IPS DF 4.7 (cell line): ENCODE measurements around the gene SEC14L6.
A peak's percentile ranks its signal among the peaks of the same experiment; 100 is the strongest.
"Not testable (repeated sequence)": the region's sequence is repeated elsewhere in the genome, so short reads cannot be mapped to it uniquely, and the experiment has no call there.

Experiments used
- DNase-seq: peaks from one replicate; pipeline ENCODE4 v3.0.0-alpha.2; 2013; ENCODE audit warnings: low spot score; ENCODE audit errors: extremely low read depth

Gene SEC14L6

DNA sequence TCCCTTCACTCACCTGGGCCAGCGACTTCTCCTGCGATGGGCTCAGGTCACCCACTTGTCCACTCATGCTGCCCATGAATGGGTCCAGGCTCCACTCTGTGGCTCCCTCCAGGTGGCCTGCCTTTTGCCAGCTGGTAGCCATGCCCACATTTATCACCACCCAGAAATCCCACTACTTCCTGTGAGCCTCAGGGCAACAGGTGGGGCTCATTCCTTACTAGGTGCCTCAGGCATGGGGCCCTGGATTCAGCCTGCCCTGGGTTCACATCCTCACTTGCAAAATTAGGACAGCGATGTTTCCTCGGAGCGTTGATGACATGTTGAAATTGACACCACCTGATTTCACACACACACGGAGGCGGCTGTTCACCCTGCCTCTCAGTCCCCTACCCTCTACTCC lies at the start of gene SEC14L6:
TSS of gene SEC14L6 (minus strand) at position 126 of the 400 bp plus-strand sequence. CDS start at position 67, 59 bp downstream.
- DNase-seq = no peak

DNA sequence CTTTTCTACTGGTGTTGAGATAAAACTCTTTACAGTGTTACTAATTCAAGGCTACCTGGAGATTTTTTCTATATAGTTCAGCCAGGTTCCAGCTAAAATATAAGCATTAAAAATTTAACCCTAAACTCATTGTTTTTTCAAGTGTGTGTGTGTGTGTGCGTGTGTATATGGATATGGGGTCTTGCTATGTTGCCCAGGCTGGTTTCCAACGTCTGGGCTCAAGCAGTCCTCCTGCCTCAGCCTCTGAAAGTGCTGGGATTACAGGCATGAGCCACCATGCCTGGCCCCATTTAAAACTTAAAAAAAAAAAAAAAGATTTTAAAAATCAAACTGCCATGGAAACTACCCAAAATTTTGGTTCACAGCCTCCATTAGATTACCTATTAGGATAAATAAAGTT lies 49.7 kb upstream of the SEC14L6 start:
- DNase-seq = no peak

DNA sequence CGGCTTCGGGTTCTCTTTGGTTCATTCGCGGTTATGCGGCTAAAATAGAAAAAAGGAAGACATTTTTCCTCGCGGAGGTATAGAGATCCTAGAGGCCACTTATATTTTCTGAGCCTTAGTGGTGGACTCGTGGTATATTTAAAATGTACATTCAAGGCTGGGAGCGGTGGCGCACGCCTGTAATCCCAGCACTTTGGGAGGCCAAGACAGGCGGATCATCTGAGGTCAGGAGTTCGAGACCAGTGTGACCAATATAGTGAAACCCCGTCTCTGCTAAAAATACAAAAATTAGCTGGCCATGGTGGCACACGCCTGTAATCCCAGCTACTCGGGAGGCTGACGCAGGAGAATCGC lies 45.8 kb upstream of the SEC14L6 start:
- DNase-seq = not testable (repeated sequence)

DNA sequence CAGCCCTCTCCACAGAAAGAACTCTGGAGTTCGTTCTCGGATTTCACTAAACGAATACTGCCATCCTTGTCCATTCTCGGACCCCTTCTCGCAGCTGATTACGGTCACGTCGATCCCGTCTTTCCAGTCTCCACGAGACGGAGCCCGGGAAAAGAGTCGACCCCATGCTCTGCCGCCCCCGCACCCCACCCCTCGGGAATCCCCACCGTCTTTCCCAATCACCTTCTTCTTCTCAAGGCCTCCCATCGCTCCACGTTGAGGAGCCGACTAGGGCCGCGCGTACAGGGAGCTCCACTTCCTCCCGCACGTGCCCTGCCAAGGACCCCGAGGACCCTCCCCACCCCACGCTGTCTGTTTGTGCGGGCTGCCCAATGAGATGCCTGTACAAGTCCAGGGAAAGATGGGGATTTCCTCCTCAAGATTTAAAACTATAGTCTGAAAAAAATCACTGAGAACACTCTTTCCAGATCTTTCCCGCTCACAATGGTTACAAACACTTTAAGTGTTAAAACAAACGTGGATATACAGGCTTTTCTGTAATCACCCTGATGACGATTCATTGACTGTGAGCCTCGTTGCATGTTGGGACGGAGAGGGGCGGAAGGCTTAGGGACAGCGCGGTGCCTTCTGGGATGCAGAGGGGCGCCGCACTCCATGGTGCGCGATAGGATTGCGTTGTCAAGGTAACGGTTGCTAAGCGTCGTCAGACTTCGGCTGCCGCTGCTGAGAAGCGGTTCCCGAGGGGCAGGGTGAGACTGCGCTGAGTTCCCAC lies 45.2 kb upstream of the SEC14L6 start, which contains the start of gene PES1:
TSS of gene PES1 (minus strand) at position 323 of the 772 bp plus-strand sequence. CDS start at position 246, 77 bp downstream.
- DNase-seq = peak; percentile 98

DNA sequence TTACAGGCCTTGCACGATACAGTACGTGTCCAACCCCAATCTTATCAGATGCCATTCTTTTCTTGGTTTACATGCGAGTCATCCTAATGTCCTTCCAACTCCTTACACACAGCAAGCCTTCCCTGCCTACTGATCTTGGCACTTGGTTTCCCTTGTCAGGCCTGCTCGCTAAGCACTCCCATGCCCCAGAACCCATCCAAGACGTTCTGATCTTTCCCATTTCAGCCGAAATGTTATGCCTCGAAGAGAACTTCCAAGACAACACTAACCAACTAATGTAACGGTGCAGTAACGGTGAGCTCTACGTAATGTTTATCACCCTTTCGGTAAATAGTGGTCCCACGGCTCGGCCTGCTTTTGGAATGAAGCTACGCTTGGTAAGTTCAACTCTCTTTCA lies 44.6 kb upstream of the SEC14L6 start:
- no peak for DNase-seq

DNA sequence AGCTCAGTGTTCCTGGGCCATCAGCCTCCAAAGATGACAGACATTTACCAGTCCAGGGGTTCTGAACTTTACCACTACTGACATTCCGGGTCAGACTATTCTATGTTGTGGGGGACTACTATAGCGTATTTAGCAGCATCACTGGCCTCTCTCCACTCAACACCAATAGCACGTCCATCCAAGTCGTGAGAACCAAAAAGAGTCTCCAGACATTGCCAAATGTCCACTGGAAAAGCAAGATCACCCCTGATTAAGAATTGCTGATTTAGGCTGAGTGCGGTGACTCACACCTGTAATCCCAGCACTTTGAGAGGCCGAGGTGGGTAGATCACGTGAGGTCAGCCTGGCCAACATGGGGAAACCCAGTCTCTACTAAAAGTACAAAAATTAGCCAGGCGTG lies 39.9 kb upstream of the SEC14L6 start:
- no peak for DNase-seq

DNA sequence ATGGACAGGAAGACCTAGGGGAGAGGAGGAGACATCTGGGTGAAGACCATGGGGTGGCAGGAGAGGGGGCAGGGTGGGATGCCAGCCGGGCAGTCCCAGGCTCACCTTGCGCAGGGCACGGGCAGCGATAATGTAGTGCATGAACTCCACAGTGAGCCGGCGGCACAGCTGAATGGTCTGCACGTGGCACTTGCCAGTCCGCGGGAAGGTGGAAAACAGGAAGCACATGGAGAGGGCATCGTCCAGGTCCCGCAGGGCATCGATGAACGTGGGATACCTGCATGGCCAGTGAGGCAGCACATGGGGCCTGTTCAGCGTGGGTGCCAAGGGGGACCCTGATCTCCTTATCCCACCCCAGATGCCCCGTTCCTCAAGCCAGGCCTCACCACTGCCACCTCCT lies 37.9 kb upstream of the SEC14L6 start:
- no peak for DNase-seq

DNA sequence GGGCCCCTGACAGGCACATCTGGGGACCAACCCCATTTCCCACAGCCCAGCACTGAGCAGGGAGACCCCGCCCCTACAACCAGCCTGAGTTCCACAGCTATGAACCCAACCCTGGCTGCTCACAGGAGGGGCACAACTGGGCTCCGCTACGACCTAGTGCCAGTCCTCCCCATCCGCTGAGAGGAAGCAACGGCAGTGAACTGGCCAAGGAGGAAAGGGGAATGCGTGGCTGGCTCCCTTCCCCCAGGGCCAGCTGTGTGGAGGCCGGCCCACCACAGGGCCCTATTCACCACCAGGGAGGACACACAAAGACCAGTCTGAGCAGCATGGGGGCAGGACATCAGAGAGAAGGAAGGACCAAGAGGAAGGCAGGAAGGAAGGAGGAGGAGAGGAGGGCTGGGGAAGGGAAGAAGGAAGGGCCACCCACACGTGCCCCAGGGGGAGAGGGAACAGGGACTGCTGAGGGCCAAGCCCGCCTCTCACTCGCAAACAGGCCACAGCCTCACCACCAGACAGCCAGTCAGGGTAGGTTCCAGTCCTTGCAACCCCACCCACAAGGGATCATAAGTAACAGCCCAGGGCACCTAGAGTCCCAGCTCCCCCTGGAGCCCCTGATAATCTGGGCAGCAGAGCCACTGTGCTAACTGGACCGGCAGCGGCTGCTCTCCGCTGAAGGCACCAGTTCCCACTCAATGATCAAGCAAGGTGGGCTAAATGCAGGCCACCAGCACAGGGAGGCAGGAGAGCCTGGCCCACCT lies 36.4 kb upstream of the SEC14L6 start:
- no peak for DNase-seq

DNA sequence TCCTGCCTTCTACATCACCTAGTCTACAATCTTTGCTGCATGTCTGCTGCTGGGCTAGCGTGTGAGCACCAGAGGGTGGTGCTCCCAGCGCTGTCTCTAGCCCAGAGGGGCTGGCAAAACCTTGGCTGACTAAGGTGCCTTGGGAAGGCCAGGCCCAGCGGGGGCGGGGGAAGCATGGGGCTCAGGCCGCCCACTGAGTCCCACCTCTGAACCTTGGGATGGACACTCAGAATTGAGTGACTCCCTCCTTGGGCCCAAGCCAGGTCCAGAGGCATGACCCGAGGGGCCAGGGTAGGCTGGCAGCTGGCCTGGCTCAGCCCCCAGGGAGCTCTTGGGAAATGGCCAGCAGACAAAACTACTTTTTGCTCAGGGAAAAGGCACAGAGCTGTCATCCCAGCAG lies 35.5 kb upstream of the SEC14L6 start:
- DNase-seq = no peak

DNA sequence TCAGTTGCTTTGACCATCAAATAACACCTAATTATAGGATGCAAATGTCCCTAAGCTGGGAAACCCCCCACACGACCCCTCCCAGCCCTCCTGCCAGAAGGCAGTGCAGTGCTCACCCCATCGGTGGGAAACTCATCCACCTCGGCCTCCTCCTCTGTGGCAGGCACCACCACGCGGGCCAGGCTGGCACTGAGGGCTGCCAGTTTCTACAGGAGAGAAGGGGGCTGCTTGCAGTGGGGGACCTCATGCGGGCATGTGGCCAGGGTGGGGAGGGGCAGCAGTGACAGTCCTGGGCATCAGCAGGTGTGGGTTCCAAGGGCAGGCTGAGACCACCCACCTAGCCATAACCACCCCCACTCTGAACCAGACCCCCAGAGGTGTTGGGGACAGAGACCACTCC lies 34.4 kb upstream of the SEC14L6 start:
- DNase-seq = no peak

DNA sequence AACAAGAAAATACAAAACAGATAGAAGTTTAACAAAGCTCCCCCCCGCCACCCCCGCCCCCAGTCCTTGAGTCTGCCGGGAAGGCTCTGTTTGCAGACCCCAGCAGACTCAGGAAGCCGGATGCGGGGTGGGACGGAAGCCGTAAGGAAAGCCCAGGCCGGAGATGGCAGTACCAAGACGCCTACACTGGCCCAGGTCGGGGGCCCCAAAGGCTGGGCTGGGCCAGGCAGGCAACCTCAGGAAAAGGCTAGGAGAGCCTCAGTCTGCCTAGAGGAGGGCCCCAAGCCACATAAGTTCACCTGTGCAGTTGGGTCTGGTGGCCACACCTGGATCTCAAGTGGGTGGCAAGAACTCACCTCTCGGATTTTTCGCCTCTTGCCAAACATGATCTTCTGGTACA lies 31.9 kb upstream of the SEC14L6 start:
- DNase-seq = no peak

DNA sequence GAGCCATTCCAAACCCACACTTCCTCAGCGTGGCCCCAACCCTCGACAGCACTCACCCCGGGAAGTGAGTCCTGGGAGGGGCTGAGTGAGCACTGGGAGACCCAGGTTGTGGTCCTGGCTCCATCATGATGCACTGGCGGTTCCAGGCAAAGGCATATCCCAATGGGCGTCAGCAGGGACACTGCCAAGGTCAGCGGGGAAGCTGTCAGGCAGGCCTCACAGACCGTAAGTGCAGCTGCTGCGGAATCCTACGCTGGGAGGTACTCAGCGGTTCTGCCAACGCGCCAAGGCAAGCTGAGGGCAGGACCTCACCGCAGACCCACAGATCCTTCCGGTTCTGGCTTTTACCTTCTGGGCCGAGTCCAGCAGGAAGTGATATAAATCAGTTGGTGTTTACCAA lies 29.3 kb upstream of the SEC14L6 start:
- DNase-seq = no peak

DNA sequence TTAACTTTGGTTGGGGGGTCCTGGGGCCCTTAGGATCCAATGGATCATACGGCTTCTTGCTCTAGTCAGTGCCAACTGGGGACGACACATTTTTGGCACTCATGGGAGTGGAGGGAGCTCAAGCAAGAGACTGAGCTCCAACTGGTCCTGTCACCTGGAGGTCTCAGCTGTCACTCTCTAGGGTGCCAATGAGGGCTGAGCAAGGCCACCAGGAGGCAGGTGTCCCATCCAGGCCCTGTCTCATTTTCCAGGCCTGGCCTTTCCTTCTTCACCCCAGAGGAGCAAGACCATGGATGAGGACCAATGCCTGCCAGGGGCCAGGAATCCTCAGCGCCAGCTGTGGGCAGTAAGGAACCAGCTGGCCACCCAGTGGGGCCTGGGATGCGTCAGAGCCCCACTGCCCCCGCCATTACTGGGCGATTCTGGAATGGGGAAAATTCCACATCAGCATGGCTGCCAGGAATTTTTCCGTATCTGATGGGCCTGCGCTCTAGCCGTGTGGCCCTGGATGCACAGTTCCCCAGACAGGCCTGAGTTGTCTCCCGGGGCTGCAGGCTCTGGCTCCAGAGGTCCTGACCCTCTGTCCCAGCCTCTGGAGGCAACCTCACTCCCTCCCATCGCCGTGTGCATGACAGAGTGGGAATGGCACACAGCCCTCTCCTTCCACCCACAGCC lies 28.6 kb upstream of the SEC14L6 start:
- DNase-seq = no peak

DNA sequence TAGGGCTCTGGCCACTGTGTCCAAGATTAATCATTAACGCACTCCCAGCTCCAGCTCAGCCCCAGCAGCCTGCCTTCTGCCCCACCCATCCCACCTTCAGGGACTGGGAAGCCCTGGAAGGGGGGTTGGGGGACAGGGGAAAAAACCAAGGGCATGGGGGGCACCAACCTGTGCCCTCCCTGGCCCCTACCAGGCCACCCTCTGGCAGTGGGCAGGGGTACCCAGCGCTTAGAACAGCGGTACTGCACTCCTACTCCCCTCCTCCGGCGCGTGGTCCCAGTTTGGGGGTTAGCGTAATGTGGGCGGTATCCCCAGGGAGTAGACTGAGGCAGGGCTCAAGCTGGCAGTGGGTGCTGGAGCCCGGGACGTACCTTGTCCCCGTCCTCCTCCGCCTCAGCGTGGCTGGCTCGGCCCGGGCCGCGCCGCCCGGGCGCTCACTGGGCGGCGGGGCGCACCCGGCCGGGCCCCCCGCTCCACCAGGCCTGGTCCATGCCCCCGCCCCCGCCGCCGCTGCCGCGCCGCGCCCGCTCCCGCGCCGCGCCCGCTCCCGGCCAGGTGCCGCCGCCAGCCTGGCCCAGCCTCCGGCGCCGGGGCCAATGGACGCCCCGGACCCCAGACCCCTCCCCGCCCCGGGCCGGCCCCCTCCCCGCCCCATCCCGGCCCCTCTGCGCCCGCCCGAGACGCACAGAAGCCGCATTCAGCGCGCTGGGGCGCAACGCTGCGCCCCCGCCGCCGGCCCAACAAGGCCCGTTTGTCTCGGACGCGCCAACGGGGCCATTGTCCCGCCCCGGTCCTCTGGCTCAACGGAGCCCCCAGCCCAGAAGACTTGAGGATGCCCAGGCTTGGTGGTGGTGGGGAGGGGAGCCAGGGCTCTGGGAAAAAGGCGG lies 27.8 kb upstream of the SEC14L6 start, which contains the start of gene GAL3ST1:
TSS of gene GAL3ST1 (minus strand) at position 571 of the 887 bp plus-strand sequence. CDS start 17,273 bp downstream, outside the sequence.
- DNase-seq = no peak

DNA sequence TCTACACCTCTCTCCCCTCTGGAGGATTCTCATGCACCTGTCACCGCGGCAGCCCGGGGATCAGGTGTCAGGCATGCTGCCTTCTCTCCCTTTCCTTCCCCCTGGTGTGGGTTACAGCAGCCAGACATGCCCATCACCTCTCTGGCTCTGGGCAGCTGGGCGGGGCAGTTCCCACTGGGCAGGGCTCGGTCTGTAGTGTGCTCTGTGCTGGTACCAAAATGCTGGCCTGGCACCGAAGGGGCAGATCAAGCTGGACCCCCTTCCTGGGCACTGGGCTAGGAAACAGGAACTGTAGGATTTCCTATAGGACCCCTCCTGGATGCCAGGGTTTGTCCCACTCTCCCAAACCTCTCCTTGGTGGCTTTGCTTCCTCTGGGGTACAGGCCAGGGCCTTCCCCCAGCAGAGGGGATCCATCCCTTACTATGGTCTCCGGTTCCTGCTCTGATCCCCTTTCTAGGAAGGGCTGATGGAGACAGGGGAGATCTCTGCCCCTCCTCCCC lies 27.1 kb upstream of the SEC14L6 start:
- DNase-seq = no peak

DNA sequence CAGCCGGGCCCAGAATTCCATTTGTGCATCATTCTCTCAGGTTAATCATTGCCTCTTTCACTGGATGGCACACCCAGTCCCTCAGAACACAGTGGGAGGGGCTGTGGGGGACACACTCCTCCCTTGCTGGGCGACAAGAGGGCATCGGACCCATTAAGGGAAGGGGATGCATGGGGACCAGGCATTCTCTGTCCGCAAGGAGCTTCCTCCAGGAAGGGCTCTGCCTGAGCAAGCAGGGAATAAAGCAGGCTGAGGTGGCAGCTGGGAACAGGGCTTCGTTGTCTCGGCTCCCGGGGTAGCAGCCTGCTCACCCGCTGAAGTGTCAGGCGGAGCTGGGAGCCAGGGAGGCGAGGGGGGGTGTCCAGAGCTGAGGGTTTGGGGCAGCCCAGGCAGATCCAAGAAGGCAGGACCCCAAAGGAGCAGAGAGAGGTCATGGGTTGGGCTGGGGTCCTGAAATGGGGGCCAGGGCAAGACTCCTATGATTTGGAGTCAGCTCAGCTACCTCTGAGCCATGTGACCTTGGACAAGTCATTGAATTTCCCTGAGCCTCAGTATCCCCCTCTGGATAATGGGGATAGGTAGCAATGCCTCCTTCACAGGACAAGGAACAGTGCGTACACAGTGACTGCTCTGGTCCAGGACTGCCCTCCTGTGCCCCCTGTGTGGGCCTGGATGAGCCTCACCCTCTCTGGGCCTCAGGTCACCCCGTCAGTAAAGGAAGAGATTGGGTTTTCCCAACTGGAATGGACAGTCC lies 26.5 kb upstream of the SEC14L6 start:
- no peak for DNase-seq

DNA sequence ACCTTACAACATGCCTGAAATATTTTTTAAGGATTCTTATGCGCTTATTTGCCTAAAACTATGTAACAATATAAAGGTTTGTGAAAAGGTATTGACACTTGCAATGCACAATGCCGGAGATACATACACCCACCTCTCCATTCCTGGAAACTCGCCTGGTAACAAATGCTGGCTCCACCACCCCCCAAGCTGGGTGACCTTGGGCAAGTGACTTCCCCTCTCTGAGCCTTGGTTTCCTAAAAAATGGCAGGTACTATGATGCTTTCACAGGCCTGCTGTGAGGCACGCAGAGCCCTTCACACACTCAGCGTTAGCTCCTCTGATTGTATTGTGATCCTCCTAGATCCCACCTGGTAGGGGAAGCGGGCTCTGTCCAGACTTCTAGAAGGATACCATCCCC lies 25.7 kb upstream of the SEC14L6 start:
- no peak for DNase-seq

DNA sequence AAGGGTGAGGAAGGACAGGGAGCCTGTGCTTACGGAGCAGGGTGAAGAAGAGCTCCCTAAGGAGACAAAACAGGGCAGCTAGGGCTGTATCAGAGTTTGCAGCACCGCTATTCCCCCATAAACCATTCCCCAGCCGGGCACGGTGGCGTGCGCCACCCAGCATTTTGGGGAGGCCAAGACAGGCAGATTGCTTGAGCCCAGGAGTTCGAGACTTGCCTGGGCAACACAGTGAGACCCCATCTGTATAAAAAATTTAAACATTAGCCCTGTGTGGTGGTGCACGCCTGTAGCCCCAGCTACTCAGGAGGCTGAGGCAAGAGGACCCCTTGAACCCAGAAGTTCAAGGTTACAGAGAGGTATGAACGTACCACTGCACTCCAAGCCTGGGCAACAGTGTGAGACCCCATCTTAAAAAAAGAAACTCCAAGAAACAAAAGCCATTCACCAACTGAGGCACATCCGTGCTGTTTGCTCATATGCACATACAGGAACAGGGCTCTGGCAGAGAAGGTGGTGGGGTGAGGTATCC lies 23.2 kb upstream of the SEC14L6 start:
- DNase-seq = no peak

DNA sequence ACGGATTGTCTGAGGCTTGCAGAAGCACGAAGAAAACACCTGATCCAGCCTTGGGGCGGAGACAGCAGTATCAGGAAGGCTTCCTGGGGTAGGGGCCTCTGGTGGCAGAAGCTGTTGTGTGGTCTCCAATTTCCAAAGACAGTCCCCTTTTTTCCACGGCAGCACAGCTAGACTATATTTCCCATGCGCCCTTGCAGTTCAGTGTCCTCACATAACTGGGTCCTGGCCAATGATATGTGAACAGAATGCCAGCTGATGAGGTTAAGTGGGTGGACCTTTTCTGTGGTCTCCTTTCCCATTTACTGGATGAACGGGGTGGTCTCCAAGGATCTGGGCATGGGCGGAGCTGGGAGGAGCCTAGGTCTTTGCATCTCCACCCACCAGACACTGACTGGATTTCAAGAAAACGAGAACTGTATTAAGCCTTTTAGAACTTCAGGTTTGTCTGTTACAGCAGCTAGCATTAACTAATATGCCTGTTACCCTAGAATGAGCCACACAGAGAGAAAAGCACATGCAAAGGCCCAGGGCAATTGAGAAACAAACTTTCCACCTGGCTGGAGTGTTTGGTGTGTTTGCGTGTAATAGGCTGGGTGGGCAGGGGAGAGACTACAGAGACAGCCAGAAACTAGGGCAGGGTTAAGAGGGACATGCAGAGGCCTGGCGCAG lies 21.7 kb upstream of the SEC14L6 start:
- DNase-seq = no peak
